H1 (cell line): ENCODE measurements around the gene GUCA1A.

Experiments
- BCL11A ChIP-seq, 2 experiments: IDR thresholded peaks; one replicate each; pipeline ENCODE4 v1.6.1; 2011; ENCODE audit warnings: low read depth in 2 of 2, low read length in 2 of 2, mild to moderate bottlenecking in 2 of 2
- BRCA1 ChIP-seq: IDR thresholded peaks from 2 replicates; pipeline ENCODE4 v1.6.1; 2012; ENCODE audit warnings: low read depth, low read length, improper control_type of control experiment
- EGR1 ChIP-seq: IDR thresholded peaks from 2 replicates; pipeline ENCODE4 v1.6.1; 2011; ENCODE audit warnings: low read depth, low read length, borderline replicate concordance
- EP300 ChIP-seq, 2 experiments: IDR thresholded peaks; 1 replicate in 1 of 2; 2 replicates in 1 of 2; pipeline ENCODE4 v1.6.1; 2011 to 2012; ENCODE audit warnings: low read depth in 2 of 2, low read length in 2 of 2, mild to moderate bottlenecking in 2 of 2, borderline replicate concordance in 1 of 2, inconsistent platforms in 1 of 2, moderate library complexity in 1 of 2
- HDAC6 ChIP-seq: IDR thresholded peaks from one replicate; pipeline ENCODE4 v1.7.1; 2012; ENCODE audit warnings: low read depth, mild to moderate bottlenecking, inconsistent platforms, low read length, moderate library complexity
- JUND ChIP-seq: IDR thresholded peaks from 2 replicates; pipeline ENCODE4 v1.6.1; 2011; ENCODE audit warnings: mild to moderate bottlenecking, improper control_type of control experiment, low read length
- KDM1A ChIP-seq: fragments of 200-600, 300-600 bp; sonication (generic); IDR thresholded peaks from 2 replicates; pipeline ENCODE4 v1.7.1; 2016; ENCODE audit warnings: mild to moderate bottlenecking, low read length, borderline replicate concordance
- RNF2 ChIP-seq: fragments of 200-900, 300-1000 bp; sonication (generic); IDR thresholded peaks from 2 replicates; pipeline ENCODE4 v1.7.1; 2016; ENCODE audit warnings: borderline replicate concordance, low read depth, mild to moderate bottlenecking, antibody characterized with exemption, low read length; ENCODE audit not compliant: poor library complexity, severe bottlenecking; ENCODE audit errors: missing control alignments
- RXRA ChIP-seq: IDR thresholded peaks from 2 replicates; pipeline ENCODE4 v1.6.1; 2011; ENCODE audit warnings: low read depth, mild to moderate bottlenecking, low read length, moderate library complexity; ENCODE audit not compliant: insufficient read depth
- TEAD4 ChIP-seq: IDR thresholded peaks from 2 replicates; pipeline ENCODE4 v1.6.1; 2012; ENCODE audit warnings: low read depth, low read length, inconsistent platforms, mixed read lengths
- YY1 ChIP-seq: IDR thresholded peaks from 2 replicates; pipeline ENCODE4 v1.6.1; 2011; ENCODE audit warnings: low read depth, mild to moderate bottlenecking, low read length
- TF ChIP-seq, protein P1 (sequence below), 3 experiments: IDR thresholded peaks; 1 replicate in 2 of 3; 2 replicates in 1 of 3; pipeline versions ENCODE4 v1.5.1 to v1.6.1; 2011; ENCODE audit warnings: low read length in 3 of 3, mild to moderate bottlenecking in 3 of 3, inconsistent platforms in 2 of 3, low read depth in 1 of 3, moderate library complexity in 1 of 3; ENCODE audit not compliant: insufficient read depth in 1 of 3; ENCODE audit errors: control extremely low read depth in 1 of 3
- TF ChIP-seq, protein P2 (sequence below): IDR thresholded peaks from 2 replicates; pipeline ENCODE4 v1.6.1; 2011; ENCODE audit warnings: low read length, improper control_type of control experiment
- TF ChIP-seq, protein P3 (sequence below): IDR thresholded peaks from 2 replicates; pipeline ENCODE4 v1.6.1; 2012; ENCODE audit warnings: inconsistent platforms

DNA sequence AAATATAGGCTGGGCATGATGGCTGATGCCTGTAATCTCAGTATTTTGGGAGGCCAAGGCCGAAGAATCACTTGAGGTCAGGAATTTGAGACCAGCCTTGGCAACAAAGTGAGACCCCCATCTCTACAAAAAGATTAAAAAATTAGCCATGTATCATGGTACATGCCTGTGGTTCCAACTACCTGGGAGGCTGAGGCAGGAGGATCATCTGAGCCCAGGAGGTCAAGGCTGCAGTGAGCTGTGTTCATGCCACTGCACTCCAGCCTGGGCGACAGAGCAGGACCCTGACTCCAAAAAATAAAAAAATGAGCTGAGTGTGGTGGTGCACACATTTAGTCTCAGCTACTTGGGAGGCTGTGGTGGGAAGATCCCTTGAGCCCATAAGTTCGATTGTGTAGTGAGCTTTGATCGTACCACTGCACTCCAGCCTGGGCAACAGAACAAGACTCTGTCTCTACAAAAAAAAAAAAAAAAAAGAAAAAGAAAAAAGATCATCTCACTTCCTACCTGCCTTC lies 31.7 kb downstream of the GUCA1A start:
- no peak for TF ChIP-seq HDAC6
- TF ChIP-seq RXRA = no peak
- TF ChIP-seq, protein P1, sequence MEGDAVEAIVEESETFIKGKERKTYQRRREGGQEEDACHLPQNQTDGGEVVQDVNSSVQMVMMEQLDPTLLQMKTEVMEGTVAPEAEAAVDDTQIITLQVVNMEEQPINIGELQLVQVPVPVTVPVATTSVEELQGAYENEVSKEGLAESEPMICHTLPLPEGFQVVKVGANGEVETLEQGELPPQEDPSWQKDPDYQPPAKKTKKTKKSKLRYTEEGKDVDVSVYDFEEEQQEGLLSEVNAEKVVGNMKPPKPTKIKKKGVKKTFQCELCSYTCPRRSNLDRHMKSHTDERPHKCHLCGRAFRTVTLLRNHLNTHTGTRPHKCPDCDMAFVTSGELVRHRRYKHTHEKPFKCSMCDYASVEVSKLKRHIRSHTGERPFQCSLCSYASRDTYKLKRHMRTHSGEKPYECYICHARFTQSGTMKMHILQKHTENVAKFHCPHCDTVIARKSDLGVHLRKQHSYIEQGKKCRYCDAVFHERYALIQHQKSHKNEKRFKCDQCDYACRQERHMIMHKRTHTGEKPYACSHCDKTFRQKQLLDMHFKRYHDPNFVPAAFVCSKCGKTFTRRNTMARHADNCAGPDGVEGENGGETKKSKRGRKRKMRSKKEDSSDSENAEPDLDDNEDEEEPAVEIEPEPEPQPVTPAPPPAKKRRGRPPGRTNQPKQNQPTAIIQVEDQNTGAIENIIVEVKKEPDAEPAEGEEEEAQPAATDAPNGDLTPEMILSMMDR (IDR thresholded peaks at IDR 0.05; ENCODE audit: control extremely low read depth in 1 of 3, insufficient read depth in 1 of 3, low read depth in 1 of 3, low read length in 3 of 3) = no peak
- no peak for TF ChIP-seq JUND
- TF ChIP-seq KDM1A = no peak
- no peak for TF ChIP-seq EGR1
- no peak for TF ChIP-seq EP300 (IDR thresholded peaks at IDR 0.05; ENCODE audit: borderline replicate concordance in 1 of 2, low read depth in 2 of 2, low read length in 2 of 2)
- TF ChIP-seq, protein P2, sequence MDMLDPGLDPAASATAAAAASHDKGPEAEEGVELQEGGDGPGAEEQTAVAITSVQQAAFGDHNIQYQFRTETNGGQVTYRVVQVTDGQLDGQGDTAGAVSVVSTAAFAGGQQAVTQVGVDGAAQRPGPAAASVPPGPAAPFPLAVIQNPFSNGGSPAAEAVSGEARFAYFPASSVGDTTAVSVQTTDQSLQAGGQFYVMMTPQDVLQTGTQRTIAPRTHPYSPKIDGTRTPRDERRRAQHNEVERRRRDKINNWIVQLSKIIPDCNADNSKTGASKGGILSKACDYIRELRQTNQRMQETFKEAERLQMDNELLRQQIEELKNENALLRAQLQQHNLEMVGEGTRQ = no peak
- TF ChIP-seq YY1 = no peak
- TF ChIP-seq BRCA1 = no peak
- no peak for TF ChIP-seq RNF2
- TF ChIP-seq TEAD4 = no peak
- TF ChIP-seq BCL11A (IDR thresholded peaks at IDR 0.05; ENCODE audit: low read depth in 2 of 2, low read length in 2 of 2) = no peak
- TF ChIP-seq, protein P3, sequence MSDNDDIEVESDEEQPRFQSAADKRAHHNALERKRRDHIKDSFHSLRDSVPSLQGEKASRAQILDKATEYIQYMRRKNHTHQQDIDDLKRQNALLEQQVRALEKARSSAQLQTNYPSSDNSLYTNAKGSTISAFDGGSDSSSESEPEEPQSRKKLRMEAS = no peak
